Stimulated activated CD4-positive, alpha-beta T cell treated with anti-CD3 and anti-CD28 coated beads, Interleukin-1b, Interleukin-23, amount 100 ng/mL, for 4 hours (primary cell): ENCODE results near the gene ARAP1.

ENCODE experiments used
- DNase-seq, 2 donors: peaks; one replicate each; pipeline ENCODE4 v3.0.0-alpha.2; 2020; ENCODE audit warnings: low read depth in 2 of 2

ARAP1 gene

GRCh38 chr11:72685560-72686480 is 66.4 kb downstream of the ARAP1 start:
- no peak for DNase-seq

GRCh38 chr11:72684236-72684912 is 67.8 kb downstream of the ARAP1 start:
- peak; percentile 5 to 23 for DNase-seq

GRCh38 chr11:72683782-72684200 is 68.4 kb downstream of the ARAP1 start:
- peak; percentile 57 to 69 for DNase-seq

- DNase-seq: no peak
These were observed 69.4 kb downstream of the ARAP1 start for GRCh38 chr11:72682858-72683243.

- no peak for DNase-seq
These were observed 69.9 kb downstream of the ARAP1 start for GRCh38 chr11:72682238-72682857.

GRCh38 chr11:72681226-72682153 is 70.7 kb downstream of the ARAP1 start:
- no peak for DNase-seq

- no peak for DNase-seq
These were observed 71.5 kb downstream of the ARAP1 start for GRCh38 chr11:72680624-72681158.

- no peak for DNase-seq
These were observed 72.3 kb downstream of the ARAP1 start for GRCh38 chr11:72679869-72680268.

GRCh38 chr11:72678524-72678923 is 73.7 kb downstream of the ARAP1 start:
- no peak for DNase-seq

GRCh38 chr11:72676861-72677341 is 75.3 kb downstream of the ARAP1 start:
- peak; percentile 37 to 64 for DNase-seq

- DNase-seq: no peak
These were observed 77.0 kb downstream of the ARAP1 start for GRCh38 chr11:72675221-72675620.

GRCh38 chr11:72673943-72674828 is 78.0 kb downstream of the ARAP1 start, which contains the start of gene PDE2A:
Gene PDE2A, minus strand, starts transcription at chr11:72674422. Its CDS starts 215 bp downstream, at chr11:72674207.
- no peak for DNase-seq

GRCh38 chr11:72673284-72673942 is 78.8 kb downstream of the ARAP1 start:
- DNase-seq: no peak

GRCh38 chr11:72672597-72673238 is 79.5 kb downstream of the ARAP1 start:
- DNase-seq: no peak

- DNase-seq: no peak
These were observed 80.8 kb downstream of the ARAP1 start for GRCh38 chr11:72671152-72672099.

GRCh38 chr11:72670041-72670440 is 82.2 kb downstream of the ARAP1 start:
- DNase-seq: no peak

- DNase-seq: no peak
These were observed 82.7 kb downstream of the ARAP1 start for GRCh38 chr11:72669527-72669926.
